ENCODE data around the gene KBTBD8. TPM values are rescaled to one million over a fixed set of nuclear protein-coding genes. Genes with fewer than 3 reads are reported as not detected.

Gene KBTBD8
- total and polyA plus RNA-seq, 2 of the 13 experiments (the other 11 are each of a cell fraction or from before 2014, with no cell fraction given), result 1.1 to 7.6 TPM

DNA sequence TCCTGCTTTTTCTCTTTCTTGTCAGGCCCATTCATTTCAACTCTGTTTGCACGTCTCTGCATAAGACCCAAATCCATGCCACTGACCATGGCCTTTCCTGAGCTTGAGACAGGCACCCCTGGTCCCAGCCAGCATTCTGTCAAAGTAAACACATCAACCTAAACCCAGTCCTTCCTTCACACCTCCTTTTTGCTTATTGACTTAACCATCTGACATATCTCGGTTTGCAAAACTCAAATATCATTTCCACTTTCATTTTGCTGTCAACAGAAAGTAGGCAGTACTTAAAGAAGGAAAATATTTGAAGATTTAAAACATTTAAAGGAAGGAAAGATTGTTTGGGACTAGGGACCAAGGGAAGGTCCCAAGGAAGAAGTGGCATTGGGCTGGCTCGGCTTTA, 48.2 kb upstream of the KBTBD8 start:
- H4K20me1 ChIP-seq (ENCODE audit: insufficient read depth, low read length), result no peaks in the 10 kb centered on the region
- in situ Hi-C loops (cut with HindIII; ENCODE audit: extremely low pct_ligation_motif_present, low pct_unique_long_range_greater_than_20kb), result loop anchor here (25.0 kb wide), 1 partner anchor 412 kb away; no protein-coding TSS in a partner anchor
- no peak overlapping the region for H3K27ac ChIP-seq (ENCODE audit: extremely low read length, insufficient read depth, low read length)
- peaks cover 0 to 3% of the 10 kb centered on the region in 2 experiments; a peak in 1 of 5 replicates for H3K27me3 ChIP-seq (ENCODE audit: control insufficient read depth in 1 of 2, insufficient read depth in 2 of 2, low read length in 2 of 2)
- no peak overlapping the region for H3K9ac ChIP-seq (ENCODE audit: insufficient read depth, low read depth, low read length)
- FAIRE-seq (no peak), ATAC-seq (no peak), DNase-seq (ENCODE audit: low spot score) (no peak)
- 0 out of 2 replicates have a peak, but pooled peaks cover 7% of the 10 kb centered on the region for H3K4me1 ChIP-seq (ENCODE audit: insufficient read depth, low read length)
- H3K4me3 ChIP-seq (replicated peaks in 1 of 3; ENCODE audit: insufficient read depth in 1 of 3, low read depth in 2 of 3, low read length in 3 of 3), result no peak overlapping the region
- intact Hi-C loops (cut with micrococcal nuclease; ENCODE audit: unreplicated experiment), result no loop called here
- CTCF ChIA-PET (ENCODE audit: low intra/inter-chr PET ratio, low total read pairs), result no interaction called here
- no peak for TF ChIP-seq HNF4A (CRISPR knock-in tag; IDR thresholded peaks at IDR 0.05)
- TF ChIP-seq, protein P1, sequence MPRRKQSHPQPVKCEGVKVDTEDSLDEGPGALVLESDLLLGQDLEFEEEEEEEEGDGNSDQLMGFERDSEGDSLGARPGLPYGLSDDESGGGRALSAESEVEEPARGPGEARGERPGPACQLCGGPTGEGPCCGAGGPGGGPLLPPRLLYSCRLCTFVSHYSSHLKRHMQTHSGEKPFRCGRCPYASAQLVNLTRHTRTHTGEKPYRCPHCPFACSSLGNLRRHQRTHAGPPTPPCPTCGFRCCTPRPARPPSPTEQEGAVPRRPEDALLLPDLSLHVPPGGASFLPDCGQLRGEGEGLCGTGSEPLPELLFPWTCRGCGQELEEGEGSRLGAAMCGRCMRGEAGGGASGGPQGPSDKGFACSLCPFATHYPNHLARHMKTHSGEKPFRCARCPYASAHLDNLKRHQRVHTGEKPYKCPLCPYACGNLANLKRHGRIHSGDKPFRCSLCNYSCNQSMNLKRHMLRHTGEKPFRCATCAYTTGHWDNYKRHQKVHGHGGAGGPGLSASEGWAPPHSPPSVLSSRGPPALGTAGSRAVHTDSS (CRISPR knock-in tag; conservative IDR thresholded peaks at IDR 0.05), result no peak
- no peak for TF ChIP-seq CBFB (CRISPR knock-in tag; IDR thresholded peaks at IDR 0.05)
- TF ChIP-seq ZNF382 (CRISPR knock-in tag; IDR thresholded peaks at IDR 0.05; ENCODE audit: borderline replicate concordance), result no peak
- no peak for TF ChIP-seq FOSL2 (CRISPR knock-in tag; IDR thresholded peaks at IDR 0.05)
- no peak for TF ChIP-seq ATRX (CRISPR knock-in tag; IDR thresholded peaks at IDR 0.05; ENCODE audit: borderline replicate concordance)
- no peak for TF ChIP-seq FOXC1 (CRISPR knock-in tag; IDR thresholded peaks at IDR 0.05; ENCODE audit: borderline replicate concordance)
- no peak for TF ChIP-seq ZBTB7B (CRISPR knock-in tag; IDR thresholded peaks at IDR 0.05)
- TF ChIP-seq KDM3A (CRISPR knock-in tag; IDR thresholded peaks at IDR 0.05; ENCODE audit: low read depth), result no peak
- no peak for TF ChIP-seq ZNF143 (CRISPR knock-in tag; IDR thresholded peaks at IDR 0.05)
- no peak for TF ChIP-seq ZNF281 (CRISPR knock-in tag; IDR thresholded peaks at IDR 0.05; ENCODE audit: borderline replicate concordance)
- TF ChIP-seq ZNF101 (CRISPR knock-in tag; IDR thresholded peaks at IDR 0.05; ENCODE audit: borderline replicate concordance, low read depth), result no peak
- TF ChIP-seq, protein P2, sequence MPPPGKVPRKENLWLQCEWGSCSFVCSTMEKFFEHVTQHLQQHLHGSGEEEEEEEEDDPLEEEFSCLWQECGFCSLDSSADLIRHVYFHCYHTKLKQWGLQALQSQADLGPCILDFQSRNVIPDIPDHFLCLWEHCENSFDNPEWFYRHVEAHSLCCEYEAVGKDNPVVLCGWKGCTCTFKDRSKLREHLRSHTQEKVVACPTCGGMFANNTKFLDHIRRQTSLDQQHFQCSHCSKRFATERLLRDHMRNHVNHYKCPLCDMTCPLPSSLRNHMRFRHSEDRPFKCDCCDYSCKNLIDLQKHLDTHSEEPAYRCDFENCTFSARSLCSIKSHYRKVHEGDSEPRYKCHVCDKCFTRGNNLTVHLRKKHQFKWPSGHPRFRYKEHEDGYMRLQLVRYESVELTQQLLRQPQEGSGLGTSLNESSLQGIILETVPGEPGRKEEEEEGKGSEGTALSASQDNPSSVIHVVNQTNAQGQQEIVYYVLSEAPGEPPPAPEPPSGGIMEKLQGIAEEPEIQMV (CRISPR knock-in tag; IDR thresholded peaks at IDR 0.05; ENCODE audit: low read depth), result no peak
- TF ChIP-seq, protein P3, sequence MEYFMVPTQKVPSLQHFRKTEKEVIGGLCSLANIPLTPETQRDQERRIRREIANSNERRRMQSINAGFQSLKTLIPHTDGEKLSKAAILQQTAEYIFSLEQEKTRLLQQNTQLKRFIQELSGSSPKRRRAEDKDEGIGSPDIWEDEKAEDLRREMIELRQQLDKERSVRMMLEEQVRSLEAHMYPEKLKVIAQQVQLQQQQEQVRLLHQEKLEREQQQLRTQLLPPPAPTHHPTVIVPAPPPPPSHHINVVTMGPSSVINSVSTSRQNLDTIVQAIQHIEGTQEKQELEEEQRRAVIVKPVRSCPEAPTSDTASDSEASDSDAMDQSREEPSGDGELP (IDR thresholded peaks at IDR 0.05; ENCODE audit: borderline replicate concordance, low read depth), result no peak
- TF ChIP-seq PHF21A (CRISPR knock-in tag; IDR thresholded peaks at IDR 0.05), result no peak
- TF ChIP-seq NFE2L2 (IDR thresholded peaks at IDR 0.05; ENCODE audit: low read length), result no peak
- no peak for TF ChIP-seq BRD4 (CRISPR knock-in tag; IDR thresholded peaks at IDR 0.05)
- no peak for TF ChIP-seq ZNF260 (CRISPR knock-in tag; IDR thresholded peaks at IDR 0.05; ENCODE audit: borderline replicate concordance, low read depth)
- no peaks in the 10 kb centered on the region for H3K9me3 ChIP-seq (ENCODE audit: low read length)
- H3K36me3 ChIP-seq (replicated peaks in 1 of 2; ENCODE audit: control insufficient read depth in 1 of 2, insufficient read depth in 2 of 2, low read length in 2 of 2), result no peaks in the 10 kb centered on the region
- no TSS peak for BruUV-seq (replicated peaks)
- no peak overlapping the region for H2AFZ ChIP-seq (ENCODE audit: low read length)
- POLR2A ChIA-PET, result no interaction called here
- H3K4me2 ChIP-seq (ENCODE audit: low read depth, low read length), result no peak overlapping the region
- H3K79me2 ChIP-seq (ENCODE audit: insufficient read depth, low read length), result no peaks in the 10 kb centered on the region
- WGBS (ENCODE audit: low lambda C conversion rate), result 12% methylated on average over 3 of the region's 3 CpGs

Data from HepG2 (cell line).